ENCODE results near the gene GPR143. TPM values are rescaled to one million over a fixed set of nuclear protein-coding genes. Genes with fewer than 3 reads are reported as not detected.

GPR143 gene
- polyA plus RNA-seq, 1 experiment: 0.10 TPM

GRCh38 chrX:9788911-9789310, 23.3 kb upstream of the GPR143 start:
- POLR2A ChIA-PET: no interaction called here
- Histone ChIP-seq H3K4me3 (ENCODE audit: low read depth, low read length) (no peak overlapping the region), H3K27me3 (ENCODE audit: control insufficient read depth, insufficient read depth, low read length) (peaks cover 17% of the 10 kb centered on the region), H3K9me3 (ENCODE audit: control insufficient read depth, insufficient read depth, low read length) (no peaks in the 10 kb centered on the region), H3K27ac (ENCODE audit: low read depth, low read length) (no peak overlapping the region)
- peak; percentile 13 for DNase-seq (ENCODE audit: low read depth, low spot score)
- CTCF ChIA-PET: no interaction called here
- TF ChIP-seq CTCF (IDR thresholded peaks at IDR 0.05; ENCODE audit: low read depth, low read length): no peak

- no peaks in the 10 kb centered on the region for H3K9me3 ChIP-seq (ENCODE audit: control insufficient read depth, insufficient read depth, low read length)
- ChIA-PET CTCF (no interaction called here), POLR2A (interaction anchor here (0.6 to 0.7 kb wide), 2 partner anchors 60 to 216 kb away, joined by 3 to 5 read pairs; no protein-coding TSS in a partner anchor)
- TF ChIP-seq CTCF (IDR thresholded peaks at IDR 0.05; ENCODE audit: low read depth, low read length): no peak
- DNase-seq (ENCODE audit: low read depth, low spot score): no peak
- peak overlapping the region; percentile 56 for H3K4me3 ChIP-seq (ENCODE audit: low read depth, low read length)
- H3K27ac ChIP-seq (ENCODE audit: low read depth, low read length): no peak overlapping the region
- peaks cover 17% of the 10 kb centered on the region for H3K27me3 ChIP-seq (ENCODE audit: control insufficient read depth, insufficient read depth, low read length)
These were observed 21.4 kb upstream of the GPR143 start for GRCh38 chrX:9786798-9787635.

- no peak within 1 kb of the TSS for H3K27ac ChIP-seq (ENCODE audit: low read depth, low read length)
- no peak for DNase-seq (ENCODE audit: low read depth, low spot score)
- TF ChIP-seq CTCF (IDR thresholded peaks at IDR 0.05; ENCODE audit: low read depth, low read length): no peak
- H3K27me3 ChIP-seq (ENCODE audit: control insufficient read depth, insufficient read depth, low read length): peaks cover 17% of the 10 kb centered on the region
- CTCF ChIA-PET: no interaction called here
- H3K9me3 ChIP-seq (ENCODE audit: control insufficient read depth, insufficient read depth, low read length): no peaks in the 10 kb centered on the region
- POLR2A ChIA-PET: interaction anchor here (0.6 kb wide), 1 partner anchor 217 kb away, joined by 5 read pairs; no protein-coding TSS in a partner anchor
- peak within 1 kb of the TSS; percentile 56 for H3K4me3 ChIP-seq (ENCODE audit: low read depth, low read length)
These were observed 20.5 kb upstream of the GPR143 start, which contains the start of gene SHROOM2 for GRCh38 chrX:9785944-9786797. SHROOM2 (plus strand) TSS chrX:9786429; CDS start chrX:9786546, 117 bp downstream.

- no peaks in the 10 kb centered on the region for H3K9me3 ChIP-seq (ENCODE audit: control insufficient read depth, insufficient read depth, low read length)
- TF ChIP-seq CTCF (IDR thresholded peaks at IDR 0.05; ENCODE audit: low read depth, low read length): no peak
- no peak overlapping the region for H3K27ac ChIP-seq (ENCODE audit: low read depth, low read length)
- POLR2A ChIA-PET: no interaction called here
- no peak for DNase-seq (ENCODE audit: low read depth, low spot score)
- peaks cover 17% of the 10 kb centered on the region for H3K27me3 ChIP-seq (ENCODE audit: control insufficient read depth, insufficient read depth, low read length)
- peak overlapping the region; percentile 13; the same call in 1 of the 2 replicates for H3K4me3 ChIP-seq (ENCODE audit: low read depth, low read length)
- CTCF ChIA-PET: no interaction called here
These were observed 19.8 kb upstream of the GPR143 start for GRCh38 chrX:9785254-9785943.

All from AG04450 (cell line).